ENCODE measurements around the gene KAT7. TPM values are rescaled to one million over a fixed set of nuclear protein-coding genes. Genes with fewer than 3 reads are reported as not detected.

The KAT7 gene
- total RNA-seq, 6 experiments from 2014 or later: 35.3 to 45.5 (median 36.5) TPM

DNA sequence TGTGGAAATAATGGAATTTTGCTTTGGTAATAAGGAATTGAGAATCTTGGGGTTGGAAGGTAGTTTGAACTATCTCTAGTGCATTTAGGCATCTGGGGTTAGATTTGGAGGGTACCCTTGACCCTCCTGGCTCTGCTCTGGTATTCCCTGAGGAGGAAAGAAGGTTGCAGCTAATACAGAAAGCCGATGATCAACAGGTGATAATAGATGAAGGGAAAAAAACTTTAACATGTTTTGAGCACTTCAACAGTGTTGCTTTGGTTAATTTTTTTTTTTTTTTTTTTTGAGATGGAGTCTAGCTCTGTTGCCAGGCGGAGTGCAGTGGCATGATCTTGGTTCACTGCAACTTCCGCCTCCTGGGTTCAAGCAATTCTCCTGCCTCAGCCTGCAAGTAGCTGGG is 4.8 kb downstream of the KAT7 start:
- H3K4me3 Mint-ChIP-seq: no peak overlapping the region
- DNase-seq: no peak
- H3K9me3 Mint-ChIP-seq: no peaks in the 10 kb centered on the region

DNA sequence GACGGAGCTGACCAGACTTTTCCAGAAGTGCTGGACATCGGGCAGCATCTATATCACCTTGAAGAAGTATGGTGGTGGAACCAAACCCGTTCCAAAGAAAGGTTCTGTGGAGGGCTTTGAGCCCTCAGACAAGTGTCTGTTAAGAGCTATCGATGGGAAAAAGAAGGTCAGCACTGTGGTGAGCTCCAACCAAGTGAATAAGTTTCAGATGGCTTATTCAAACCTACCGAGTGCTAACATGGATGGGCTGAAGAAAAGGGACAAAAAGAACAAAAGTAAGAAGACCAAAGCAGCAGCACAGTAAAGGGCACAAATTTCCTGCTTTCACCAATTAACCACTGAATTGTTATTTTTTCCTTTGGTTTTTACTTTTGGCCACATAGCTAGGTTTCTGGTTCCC is 6.9 kb downstream of the KAT7 start:
- peaks cover 43% of the 10 kb centered on the region for H3K36me3 Mint-ChIP-seq (ENCODE audit: low read depth)

More for the DNA sequence above, 4.8 kb downstream of the KAT7 start:
- Mint-ChIP-seq H3K36me3 (ENCODE audit: low read depth) (peaks cover 42% of the 10 kb centered on the region), H3K4me1 (ENCODE audit: low read depth) (peaks cover 40% of the 10 kb centered on the region), H3K27ac (no peak overlapping the region), H3K27me3 (ENCODE audit: insufficient read depth) (peaks cover 1% of the 10 kb centered on the region)
- TF ChIP-seq, protein P1, sequence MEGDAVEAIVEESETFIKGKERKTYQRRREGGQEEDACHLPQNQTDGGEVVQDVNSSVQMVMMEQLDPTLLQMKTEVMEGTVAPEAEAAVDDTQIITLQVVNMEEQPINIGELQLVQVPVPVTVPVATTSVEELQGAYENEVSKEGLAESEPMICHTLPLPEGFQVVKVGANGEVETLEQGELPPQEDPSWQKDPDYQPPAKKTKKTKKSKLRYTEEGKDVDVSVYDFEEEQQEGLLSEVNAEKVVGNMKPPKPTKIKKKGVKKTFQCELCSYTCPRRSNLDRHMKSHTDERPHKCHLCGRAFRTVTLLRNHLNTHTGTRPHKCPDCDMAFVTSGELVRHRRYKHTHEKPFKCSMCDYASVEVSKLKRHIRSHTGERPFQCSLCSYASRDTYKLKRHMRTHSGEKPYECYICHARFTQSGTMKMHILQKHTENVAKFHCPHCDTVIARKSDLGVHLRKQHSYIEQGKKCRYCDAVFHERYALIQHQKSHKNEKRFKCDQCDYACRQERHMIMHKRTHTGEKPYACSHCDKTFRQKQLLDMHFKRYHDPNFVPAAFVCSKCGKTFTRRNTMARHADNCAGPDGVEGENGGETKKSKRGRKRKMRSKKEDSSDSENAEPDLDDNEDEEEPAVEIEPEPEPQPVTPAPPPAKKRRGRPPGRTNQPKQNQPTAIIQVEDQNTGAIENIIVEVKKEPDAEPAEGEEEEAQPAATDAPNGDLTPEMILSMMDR (IDR thresholded peaks at IDR 0.05): no peak

DNA sequence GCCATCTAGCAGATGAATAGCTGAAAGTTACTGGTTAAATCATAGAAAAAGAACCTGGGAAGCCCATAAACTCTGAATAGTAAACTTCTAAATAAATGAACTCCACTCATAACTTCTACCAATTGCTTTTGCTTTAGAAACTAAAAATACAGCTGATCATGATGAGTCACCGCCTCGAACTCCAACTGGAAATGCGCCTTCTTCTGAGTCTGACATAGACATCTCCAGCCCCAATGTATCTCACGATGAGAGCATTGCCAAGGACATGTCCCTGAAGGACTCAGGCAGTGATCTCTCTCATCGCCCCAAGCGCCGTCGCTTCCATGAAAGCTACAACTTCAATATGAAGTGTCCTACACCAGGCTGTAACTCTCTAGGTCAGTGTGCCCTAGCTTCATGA is 9.7 kb downstream of the KAT7 start:
- H3K27ac Mint-ChIP-seq: no peak overlapping the region
- no peak for DNase-seq
- H3K4me3 Mint-ChIP-seq: no peak overlapping the region
- peaks cover 11% of the 10 kb centered on the region for H3K4me1 Mint-ChIP-seq (ENCODE audit: low read depth)
- no peaks in the 10 kb centered on the region for H3K9me3 Mint-ChIP-seq
- no peaks in the 10 kb centered on the region; the same call in 1 of the 2 replicates for H3K27me3 Mint-ChIP-seq (ENCODE audit: insufficient read depth)
- H3K36me3 Mint-ChIP-seq (ENCODE audit: low read depth): peaks cover 45% of the 10 kb centered on the region
- TF ChIP-seq, protein P1 (IDR thresholded peaks at IDR 0.05): no peak

More for the DNA sequence above, 6.9 kb downstream of the KAT7 start:
- Mint-ChIP-seq H3K4me3 (no peak overlapping the region), H3K27ac (no peak overlapping the region), H3K27me3 (ENCODE audit: insufficient read depth) (peaks cover 1% of the 10 kb centered on the region), H3K4me1 (ENCODE audit: low read depth) (peaks cover 30% of the 10 kb centered on the region), H3K9me3 (no peaks in the 10 kb centered on the region)
- TF ChIP-seq, protein P1 (IDR thresholded peaks at IDR 0.05): no peak
- DNase-seq: no peak

DNA sequence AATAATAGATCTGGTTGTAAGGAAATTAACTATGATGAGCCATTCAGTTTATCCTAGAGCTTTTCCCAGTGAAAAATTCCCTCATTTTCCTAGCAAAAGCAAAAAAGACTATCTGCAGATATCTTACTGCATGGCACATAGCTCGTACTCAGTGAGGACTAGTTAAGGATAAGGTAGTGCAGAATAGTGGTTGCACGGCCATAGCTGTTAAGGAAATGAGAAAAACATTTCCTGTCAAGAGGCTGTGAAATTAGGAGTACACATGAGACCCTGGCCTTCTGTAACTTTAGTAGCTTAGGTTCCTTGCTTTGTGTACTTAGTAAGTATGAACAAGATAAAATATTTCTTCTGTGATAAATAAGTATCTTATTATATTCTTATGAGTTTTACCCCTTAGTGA is 10.3 kb downstream of the KAT7 start:
- Mint-ChIP-seq H3K9me3 (no peaks in the 10 kb centered on the region), H3K4me1 (ENCODE audit: low read depth) (peaks cover 11% of the 10 kb centered on the region), H3K36me3 (ENCODE audit: low read depth) (peaks cover 42% of the 10 kb centered on the region), H3K4me3 (no peak overlapping the region), H3K27ac (no peak overlapping the region), H3K27me3 (ENCODE audit: insufficient read depth) (no peaks in the 10 kb centered on the region)
- TF ChIP-seq, protein P1 (IDR thresholded peaks at IDR 0.05): no peak
- DNase-seq: no peak

DNA sequence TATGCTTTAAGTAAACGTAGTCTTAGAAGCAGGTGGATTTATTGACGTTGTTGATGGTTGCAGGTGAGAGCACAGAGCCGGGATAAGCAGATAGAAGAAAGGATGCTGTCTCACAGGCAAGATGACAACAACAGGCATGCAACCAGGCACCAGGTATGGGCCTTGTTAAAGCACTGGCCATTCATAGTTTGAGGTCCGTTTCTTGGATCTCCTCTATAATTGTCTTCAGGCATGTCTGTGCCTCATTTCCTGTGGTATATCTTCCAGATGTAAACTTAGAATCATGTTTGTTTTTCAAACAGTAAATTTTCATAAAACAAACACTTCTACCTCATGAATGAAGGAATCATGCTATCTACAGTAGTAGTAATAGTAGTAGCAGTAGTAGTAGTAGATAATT is 20.6 kb downstream of the KAT7 start:
- Mint-ChIP-seq H3K27me3 (ENCODE audit: insufficient read depth) (no peaks in the 10 kb centered on the region), H3K9me3 (no peaks in the 10 kb centered on the region), H3K4me3 (no peak overlapping the region), H3K4me1 (ENCODE audit: low read depth) (peaks cover 21% of the 10 kb centered on the region), H3K27ac (no peak overlapping the region; the same call in 1 of the 2 replicates), H3K36me3 (ENCODE audit: low read depth) (peaks cover 35% of the 10 kb centered on the region)
- TF ChIP-seq, protein P1 (IDR thresholded peaks at IDR 0.05): no peak
- DNase-seq: no peak

Data from HFFc6 (cell line).